Nephron (organoid): Measurements from ENCODE around the gene DUSP2.

ENCODE experiments used
- H3K27ac Mint-ChIP-seq, 3 experiments: 2 replicates each; pipeline ENCODE4 v1.8.0; 2020; ENCODE audit warnings: mixed read lengths in 3 of 3, mild to moderate bottlenecking in 2 of 3, moderate library complexity in 1 of 3
- H3K27me3 Mint-ChIP-seq: 2 replicates; pipeline ENCODE4 v1.8.0; 2021; ENCODE audit warnings: low read depth, mild to moderate bottlenecking, moderate library complexity, mixed read lengths
- H3K36me3 Mint-ChIP-seq: 2 replicates; pipeline ENCODE4 v1.8.0; 2020; ENCODE audit warnings: low read depth, mixed read lengths
- H3K4me1 Mint-ChIP-seq: 2 replicates; pipeline ENCODE4 v1.8.0; 2020; ENCODE audit warnings: mixed read lengths
- H3K4me3 Mint-ChIP-seq, 3 experiments: 2 replicates each; pipeline ENCODE4 v1.8.0; 2020; ENCODE audit warnings: mild to moderate bottlenecking in 3 of 3, mixed read lengths in 3 of 3, moderate library complexity in 2 of 3
- H3K9me3 Mint-ChIP-seq: 2 replicates; pipeline ENCODE4 v1.8.0; 2020; ENCODE audit warnings: mixed read lengths
- CTCF ChIP-seq, 3 experiments: fragments of 200-600 bp; sonication (generic); IDR thresholded peaks; one replicate each; pipeline ENCODE4 v1.5.0; 2021; ENCODE audit warnings: antibody characterized with exemption in 3 of 3; ENCODE audit not compliant: unreplicated experiment in 3 of 3

Gene DUSP2

DNA sequence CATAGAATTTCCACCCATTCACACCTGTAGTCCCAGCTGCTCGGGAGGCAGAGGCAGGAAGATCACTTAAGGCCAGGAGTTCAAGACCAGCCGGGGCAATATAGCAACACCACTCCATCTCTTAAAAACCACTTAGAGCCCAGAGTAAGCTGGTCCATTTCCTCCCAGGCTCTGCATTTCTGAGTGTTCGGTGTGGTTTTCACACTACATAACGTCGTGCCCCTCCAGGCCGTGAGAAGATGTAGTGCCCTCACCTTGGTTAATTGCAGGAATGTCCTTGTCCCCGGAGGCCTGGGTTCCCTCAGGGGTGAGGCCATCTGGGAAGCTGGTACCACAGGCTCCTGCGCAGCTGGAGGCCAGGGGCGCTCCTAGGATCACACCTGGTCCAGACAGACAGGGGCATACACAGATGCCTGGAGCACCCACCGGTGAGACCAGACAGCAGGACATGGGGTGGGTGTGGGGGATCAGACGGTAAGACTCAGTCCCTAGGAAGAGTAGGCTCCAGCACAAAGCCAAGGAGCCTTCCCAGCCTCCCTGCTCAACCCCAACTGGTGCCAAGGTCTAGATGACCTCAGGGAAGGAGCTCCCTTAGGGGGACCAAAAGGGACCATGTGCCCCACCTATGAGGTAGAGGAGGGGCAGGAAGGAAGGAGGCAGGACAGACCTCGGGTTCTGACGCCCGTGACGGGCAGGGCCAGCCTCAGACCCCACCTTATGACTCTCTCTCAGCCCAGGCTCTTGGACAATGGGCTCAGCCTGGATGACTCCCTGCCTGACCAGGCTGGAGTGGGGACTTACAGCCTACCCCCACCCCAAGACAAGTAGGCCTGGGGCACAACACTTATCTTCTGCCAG lies 7.7 kb downstream of the DUSP2 start:
- no peak for TF ChIP-seq CTCF (IDR thresholded peaks at IDR 0.05; ENCODE audit: unreplicated experiment in 3 of 3)
- H3K27me3 Mint-ChIP-seq, result peaks cover 31% of the 10 kb centered on the region
- no peak overlapping the region for H3K27ac Mint-ChIP-seq
- peaks cover 4% of the 10 kb centered on the region for H3K4me1 Mint-ChIP-seq
- no peaks in the 10 kb centered on the region for H3K36me3 Mint-ChIP-seq
- no peak overlapping the region for H3K4me3 Mint-ChIP-seq
- no peaks in the 10 kb centered on the region for H3K9me3 Mint-ChIP-seq

GRCh38 chr2:96136129-96136720 lies 9.0 kb downstream of the DUSP2 start:
- H3K4me1 Mint-ChIP-seq, result peaks cover 4% of the 10 kb centered on the region
- no peaks in the 10 kb centered on the region for H3K36me3 Mint-ChIP-seq
- H3K27ac Mint-ChIP-seq, result no peak overlapping the region
- H3K4me3 Mint-ChIP-seq, result no peak overlapping the region
- H3K27me3 Mint-ChIP-seq, result peaks cover 33% of the 10 kb centered on the region
- no peaks in the 10 kb centered on the region for H3K9me3 Mint-ChIP-seq
- no peak for TF ChIP-seq CTCF (IDR thresholded peaks at IDR 0.05; ENCODE audit: unreplicated experiment in 3 of 3)

- peaks cover 37% of the 10 kb centered on the region for H3K27me3 Mint-ChIP-seq
- H3K4me3 Mint-ChIP-seq, result no peak overlapping the region
- no peak overlapping the region for H3K27ac Mint-ChIP-seq
- H3K36me3 Mint-ChIP-seq, result no peaks in the 10 kb centered on the region
- no peaks in the 10 kb centered on the region for H3K9me3 Mint-ChIP-seq
- no peak for TF ChIP-seq CTCF (IDR thresholded peaks at IDR 0.05; ENCODE audit: unreplicated experiment in 3 of 3)
- H3K4me1 Mint-ChIP-seq, result peaks cover 4% of the 10 kb centered on the region
Measured at GRCh38 chr2:96135621-96136020, 9.6 kb downstream of the DUSP2 start.

GRCh38 chr2:96135171-96135570 lies 10.1 kb downstream of the DUSP2 start:
- Mint-ChIP-seq H3K36me3 (no peaks in the 10 kb centered on the region), H3K4me1 (peaks cover 8% of the 10 kb centered on the region), H3K27me3 (peaks cover 40% of the 10 kb centered on the region), H3K27ac (no peak overlapping the region), H3K9me3 (no peaks in the 10 kb centered on the region), H3K4me3 (no peak overlapping the region)
- no peak for TF ChIP-seq CTCF (IDR thresholded peaks at IDR 0.05; ENCODE audit: unreplicated experiment in 3 of 3)

DNA sequence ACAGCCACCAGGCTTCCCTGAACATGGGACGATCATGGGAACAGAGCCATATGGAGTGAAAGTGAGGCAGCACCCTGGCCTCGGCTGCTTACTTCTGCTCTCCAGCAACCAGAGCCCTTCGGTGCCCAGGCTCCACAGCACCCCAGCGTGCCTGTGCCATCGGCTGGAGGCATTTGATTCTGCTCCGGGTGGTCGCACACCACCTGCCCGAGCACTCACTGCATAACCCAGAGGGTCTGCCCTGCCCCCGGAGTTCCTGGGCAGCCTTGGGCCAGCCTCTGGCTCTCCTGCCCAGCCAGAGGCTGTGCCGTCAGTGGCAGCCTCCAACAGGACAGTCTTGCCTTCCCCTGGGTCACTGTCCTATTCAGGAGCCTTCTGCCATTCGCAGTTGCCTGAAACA lies 10.8 kb downstream of the DUSP2 start:
- Mint-ChIP-seq H3K27ac (no peak overlapping the region), H3K36me3 (no peaks in the 10 kb centered on the region), H3K27me3 (peaks cover 46% of the 10 kb centered on the region), H3K4me3 (no peak overlapping the region), H3K4me1 (peaks cover 9% of the 10 kb centered on the region), H3K9me3 (no peaks in the 10 kb centered on the region)
- no peak for TF ChIP-seq CTCF (IDR thresholded peaks at IDR 0.05; ENCODE audit: unreplicated experiment in 3 of 3)
